RWPE2 (cell line): ENCODE data around the gene GAGE12J.

Experiments used
- ATAC-seq: fragments of 200-7000 bp; cut with Tn5 transposase; 3 replicates; pipeline ENCODE4 v1.9.1; 2021; ENCODE audit warnings: low read depth
- DNase-seq: peaks from one replicate; pipeline ENCODE4 v3.0.0-alpha.2; 2020; ENCODE audit warnings: low spot score
- H3K27ac ChIP-seq: fragments of 450-650 bp; 2 replicates; pipeline ENCODE4 v1.5.1; 2017; ENCODE audit warnings: mild to moderate bottlenecking; ENCODE audit not compliant: poor library complexity, severe bottlenecking
- H3K27me3 ChIP-seq: fragments of 250-450 bp; sonication (Bioruptor Pico); 2 replicates; pipeline ENCODE4 v1.5.1; 2021; ENCODE audit warnings: mild to moderate bottlenecking, moderate library complexity; ENCODE audit not compliant: insufficient read depth, poor library complexity, severe bottlenecking
- H3K36me3 ChIP-seq: fragments of 250-450 bp; sonication (Bioruptor Pico); 2 replicates; pipeline ENCODE4 v1.5.1; 2020; ENCODE audit warnings: low read depth, mild to moderate bottlenecking, moderate library complexity
- H3K4me1 ChIP-seq: fragments of 250-450 bp; sonication (Bioruptor Pico); 2 replicates; pipeline ENCODE4 v1.5.1; 2021; ENCODE audit warnings: mild to moderate bottlenecking, moderate library complexity; ENCODE audit not compliant: insufficient read depth, poor library complexity, severe bottlenecking
- H3K4me3 ChIP-seq: fragments of 250-450 bp; sonication (Bioruptor Pico); 2 replicates; pipeline ENCODE4 v1.5.1; 2021; ENCODE audit warnings: mild to moderate bottlenecking, moderate library complexity; ENCODE audit not compliant: severe bottlenecking
- H3K9me3 ChIP-seq: fragments of 250-450 bp; sonication (Bioruptor Pico); 2 replicates; pipeline ENCODE4 v1.5.1; 2021; ENCODE audit warnings: mild to moderate bottlenecking, moderate library complexity; ENCODE audit not compliant: severe bottlenecking
- TF ChIP-seq, protein P1 (sequence below): fragments of 450-650 bp; IDR thresholded peaks from one replicate; pipeline ENCODE4 v1.5.1; 2017; ENCODE audit warnings: mild to moderate bottlenecking, moderate library complexity; ENCODE audit not compliant: poor library complexity, severe bottlenecking

Gene GAGE12J

DNA sequence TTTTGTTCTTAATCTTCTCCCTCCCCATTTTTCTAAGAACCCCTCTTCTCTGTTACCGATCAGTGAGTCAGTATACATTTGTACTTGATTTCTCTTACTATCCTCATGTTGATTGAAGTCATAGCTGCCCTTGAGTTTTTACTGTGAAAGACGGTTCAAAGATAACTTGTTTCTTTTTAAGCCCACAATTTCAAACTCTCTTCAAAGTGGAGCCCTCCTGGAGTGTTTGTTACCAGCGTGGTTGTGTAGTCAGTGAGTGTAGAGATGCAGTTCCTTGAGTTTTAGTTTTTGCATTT is 44.4 kb upstream of the GAGE12J start:
- ATAC-seq (no peak), DNase-seq (no peak)
- H3K9me3 ChIP-seq, result no peaks in the 10 kb centered on the region
- H3K4me1 ChIP-seq, result no peaks in the 10 kb centered on the region
- no peaks in the 10 kb centered on the region for H3K27me3 ChIP-seq
- H3K4me3 ChIP-seq, result no peak overlapping the region
- no peak overlapping the region for H3K27ac ChIP-seq
- H3K36me3 ChIP-seq, result no peaks in the 10 kb centered on the region
- TF ChIP-seq, protein P1, sequence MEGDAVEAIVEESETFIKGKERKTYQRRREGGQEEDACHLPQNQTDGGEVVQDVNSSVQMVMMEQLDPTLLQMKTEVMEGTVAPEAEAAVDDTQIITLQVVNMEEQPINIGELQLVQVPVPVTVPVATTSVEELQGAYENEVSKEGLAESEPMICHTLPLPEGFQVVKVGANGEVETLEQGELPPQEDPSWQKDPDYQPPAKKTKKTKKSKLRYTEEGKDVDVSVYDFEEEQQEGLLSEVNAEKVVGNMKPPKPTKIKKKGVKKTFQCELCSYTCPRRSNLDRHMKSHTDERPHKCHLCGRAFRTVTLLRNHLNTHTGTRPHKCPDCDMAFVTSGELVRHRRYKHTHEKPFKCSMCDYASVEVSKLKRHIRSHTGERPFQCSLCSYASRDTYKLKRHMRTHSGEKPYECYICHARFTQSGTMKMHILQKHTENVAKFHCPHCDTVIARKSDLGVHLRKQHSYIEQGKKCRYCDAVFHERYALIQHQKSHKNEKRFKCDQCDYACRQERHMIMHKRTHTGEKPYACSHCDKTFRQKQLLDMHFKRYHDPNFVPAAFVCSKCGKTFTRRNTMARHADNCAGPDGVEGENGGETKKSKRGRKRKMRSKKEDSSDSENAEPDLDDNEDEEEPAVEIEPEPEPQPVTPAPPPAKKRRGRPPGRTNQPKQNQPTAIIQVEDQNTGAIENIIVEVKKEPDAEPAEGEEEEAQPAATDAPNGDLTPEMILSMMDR, result no peak

DNA sequence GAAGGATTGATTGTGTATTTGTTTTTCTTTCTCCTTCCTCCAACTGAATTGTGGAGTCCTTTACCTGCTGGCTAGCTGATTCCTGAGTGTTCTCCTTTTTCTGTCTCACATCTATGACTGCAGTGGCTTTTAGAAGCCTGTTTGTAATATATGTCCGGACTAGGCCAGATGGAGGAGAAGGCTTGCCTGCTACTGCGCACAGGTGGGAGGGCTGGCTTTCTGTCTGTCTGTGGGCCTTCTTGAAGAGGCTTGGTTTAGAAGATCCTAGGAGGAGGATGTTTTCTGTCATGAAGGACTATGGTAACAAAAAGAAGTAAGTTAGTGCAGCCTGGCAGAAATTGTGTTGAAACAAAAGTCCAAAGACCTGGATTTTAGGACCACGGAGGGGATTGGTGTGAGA is 43.8 kb upstream of the GAGE12J start:
- no peaks in the 10 kb centered on the region for H3K36me3 ChIP-seq
- no peak for DNase-seq
- H3K4me3 ChIP-seq, result no peak overlapping the region
- no peaks in the 10 kb centered on the region for H3K9me3 ChIP-seq
- no peaks in the 10 kb centered on the region for H3K27me3 ChIP-seq
- no peaks in the 10 kb centered on the region for H3K4me1 ChIP-seq
- ATAC-seq, result no peak
- H3K27ac ChIP-seq, result no peak overlapping the region
- TF ChIP-seq, protein P1, result no peak

DNA sequence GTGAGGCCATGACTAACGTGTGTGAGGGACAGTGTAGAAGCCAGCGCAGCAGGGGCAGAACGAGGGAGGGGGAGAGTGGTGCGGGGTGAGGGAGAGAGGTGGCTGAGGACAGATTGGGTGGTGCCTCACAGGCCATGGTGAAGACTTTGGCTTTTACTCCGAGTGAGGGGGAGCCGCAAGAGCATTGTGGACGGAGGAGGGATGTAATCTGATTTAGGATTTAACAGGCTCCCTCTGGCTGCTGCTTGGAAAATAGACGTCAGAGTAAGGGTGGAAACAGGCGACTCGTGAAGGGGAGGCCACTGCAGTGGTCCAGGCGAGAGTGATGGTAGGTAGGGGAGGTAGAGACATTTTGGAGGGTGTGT is 39.2 kb upstream of the GAGE12J start:
- Histone ChIP-seq H3K27me3 (no peaks in the 10 kb centered on the region), H3K27ac (no peak overlapping the region), H3K4me1 (no peaks in the 10 kb centered on the region), H3K9me3 (no peaks in the 10 kb centered on the region), H3K4me3 (no peak overlapping the region), H3K36me3 (no peaks in the 10 kb centered on the region)
- TF ChIP-seq, protein P1, result no peak
- no peak for DNase-seq
- ATAC-seq, result peak; percentile 33; the same call in 1 of the 3 replicates

DNA sequence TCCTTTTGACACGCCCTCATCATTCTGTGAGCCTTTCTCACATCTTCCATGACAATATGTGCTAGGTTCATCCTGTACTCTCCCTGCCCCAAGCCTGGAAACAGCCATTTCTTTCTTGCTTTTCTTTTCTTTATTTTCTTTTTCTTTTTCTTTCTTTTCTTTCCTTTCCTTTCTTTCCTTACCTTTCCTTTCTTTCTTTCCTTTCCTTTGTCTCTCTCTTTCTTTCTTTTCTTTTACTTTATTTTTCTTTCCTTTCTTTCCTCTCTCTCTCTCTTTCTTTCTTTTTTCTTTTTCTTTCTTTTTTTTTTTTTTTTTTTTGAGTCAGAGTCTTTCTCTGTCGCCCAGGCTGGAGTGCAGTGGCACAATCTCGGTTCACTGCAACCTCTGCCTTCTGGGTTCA is 37.6 kb upstream of the GAGE12J start:
- no peaks in the 10 kb centered on the region for H3K27me3 ChIP-seq
- DNase-seq (no peak), ATAC-seq (no peak)
- H3K4me1 ChIP-seq, result no peaks in the 10 kb centered on the region
- no peak overlapping the region for H3K4me3 ChIP-seq
- no peaks in the 10 kb centered on the region for H3K36me3 ChIP-seq
- H3K27ac ChIP-seq, result no peak overlapping the region
- no peaks in the 10 kb centered on the region for H3K9me3 ChIP-seq
- TF ChIP-seq, protein P1, result no peak

DNA sequence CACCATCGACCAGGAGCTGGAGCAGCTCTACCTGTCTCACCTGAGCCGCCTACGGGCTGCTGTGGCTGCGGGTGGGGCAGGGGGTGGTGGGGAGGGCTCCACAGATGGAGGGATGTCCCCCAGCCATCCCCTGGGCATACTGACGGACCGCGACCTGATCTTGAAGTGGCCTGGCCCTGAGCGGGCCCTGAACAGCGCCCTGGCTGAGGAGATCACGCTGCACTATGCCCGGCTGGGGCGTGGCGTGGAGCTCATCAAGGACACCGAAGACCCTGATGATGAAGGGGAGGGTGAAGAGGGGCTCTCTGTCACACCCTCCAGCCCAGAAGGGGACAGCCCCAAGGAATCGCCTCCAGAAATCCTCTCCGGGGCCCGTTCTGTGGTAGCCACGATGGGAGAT is 35.7 kb upstream of the GAGE12J start:
- ATAC-seq, result no peak
- no peaks in the 10 kb centered on the region for H3K36me3 ChIP-seq
- H3K4me1 ChIP-seq, result no peaks in the 10 kb centered on the region
- no peaks in the 10 kb centered on the region for H3K27me3 ChIP-seq
- H3K27ac ChIP-seq, result no peak overlapping the region
- no peak overlapping the region for H3K4me3 ChIP-seq
- DNase-seq, result no peak
- TF ChIP-seq, protein P1, result no peak
- H3K9me3 ChIP-seq, result no peaks in the 10 kb centered on the region
